Astrocyte of the cerebellum (primary cell): ENCODE measurements around the gene CEMIP.

Experiments
- DNase-seq: peaks from one replicate; pipeline ENCODE4 v3.0.0-alpha.2; 2011; ENCODE audit warnings: low read depth
- H3K4me3 ChIP-seq: 2 replicates; pipeline ENCODE4 v1.5.1; 2011; ENCODE audit warnings: mild to moderate bottlenecking, low read depth, low read length, moderate library complexity
- CTCF ChIP-seq: IDR thresholded peaks from 2 replicates; pipeline ENCODE4 v1.5.1; 2012; ENCODE audit warnings: low read length, low read depth, moderate library complexity, mild to moderate bottlenecking; ENCODE audit errors: missing control alignments
- in situ Hi-C: cut with HindIII; loops from 2 replicates; pipeline ENCODE4 v1.10.0; 2017; ENCODE audit warnings: low sequenced_read_pairs

Gene CEMIP

GRCh38 chr15:80891006-80891405 lies 111.8 kb downstream of the CEMIP start:
- in situ Hi-C loops = no loop called here
- no peak overlapping the region for H3K4me3 ChIP-seq
- DNase-seq = no peak
- TF ChIP-seq CTCF = no peak

- no peak for TF ChIP-seq CTCF
- no peak overlapping the region for H3K4me3 ChIP-seq
- DNase-seq = no peak
- in situ Hi-C loops = no loop called here
These were observed 113.2 kb downstream of the CEMIP start for GRCh38 chr15:80892414-80892813.

- TF ChIP-seq CTCF = no peak
- H3K4me3 ChIP-seq = no peak overlapping the region
- no peak for DNase-seq
- in situ Hi-C loops = no loop called here
These were observed 114.6 kb downstream of the CEMIP start for GRCh38 chr15:80893777-80894176.

- no peak overlapping the region for H3K4me3 ChIP-seq
These were observed 115.9 kb downstream of the CEMIP start for GRCh38 chr15:80895091-80895490.

GRCh38 chr15:80895965-80896364 lies 116.8 kb downstream of the CEMIP start:
- TF ChIP-seq CTCF = no peak
- in situ Hi-C loops = no loop called here
- DNase-seq = no peak
- no peak overlapping the region for H3K4me3 ChIP-seq

More at GRCh38 chr15:80895091-80895490, 115.9 kb downstream of the CEMIP start:
- no peak for TF ChIP-seq CTCF
- no peak for DNase-seq
- in situ Hi-C loops = no loop called here

- no peak for TF ChIP-seq CTCF
- in situ Hi-C loops = no loop called here
- no peak for DNase-seq
- H3K4me3 ChIP-seq = no peak overlapping the region
These were observed 118.9 kb downstream of the CEMIP start for GRCh38 chr15:80898040-80898439.

- DNase-seq = no peak
- H3K4me3 ChIP-seq = no peak overlapping the region
- TF ChIP-seq CTCF = no peak
- in situ Hi-C loops = no loop called here
These were observed 123.2 kb downstream of the CEMIP start for GRCh38 chr15:80902298-80902801.
